Germinal center (tissue), 1 donor: ENCODE results near the gene ATP2B2.

Experiments used
- DNase-seq: peaks from one replicate; pipeline ENCODE4 v3.0.0; 2012; ENCODE audit warnings: mixed read lengths, low spot score

The ATP2B2 gene

GRCh38 chr3:10278501-10278900, 226.9 kb downstream of the ATP2B2 start:
- no peak for DNase-seq

GRCh38 chr3:10277115-10277625, 228.2 kb downstream of the ATP2B2 start:
- DNase-seq = no peak

GRCh38 chr3:10274601-10275000, 230.8 kb downstream of the ATP2B2 start:
- no peak for DNase-seq
